SK-N-SH (cell line): ENCODE results near the gene KIRREL1. TPM values are rescaled to one million over a fixed set of nuclear protein-coding genes. Genes with fewer than 3 reads are reported as not detected.

Experiments used
- CTCF ChIA-PET: fragments of 300-600, 350-600 bp; formaldehyde crosslinking; extraction: SDS; loops from one replicate; lab custom pipeline; 2021; lab: Yijun Ruan, JAX
- POLR2A ChIA-PET: fragments of 350-600 bp; sonication (Branson Sonifier 250); formaldehyde crosslinking; extraction: SDS; loops from one replicate; lab custom pipeline; 2020; ENCODE audit warnings: antibody characterized with exemption, inconsistent platforms; lab: Yijun Ruan, JAX
- DNase-seq: peaks from one replicate; pipeline ENCODE4 v3.0.0; 2012
- H2AFZ ChIP-seq: fragments of 200-600 bp; sonication (generic); 2 replicates; pipeline ENCODE4 v1.8.1; 2016; ENCODE audit warnings: antibody characterized with exemption, mild to moderate bottlenecking, low read depth
- H3F3A ChIP-seq: fragments of 200-600 bp; sonication (generic); replicated peaks from 2 replicates; pipeline ENCODE3; 2016; ENCODE audit warnings: antibody characterized with exemption, mild to moderate bottlenecking; ENCODE audit not compliant: insufficient read depth
- H3K27ac ChIP-seq, 2 experiments: fragments of 200-500 bp in 1 of 2; fragments of 200-600 bp in 1 of 2; sonication (Bioruptor generic) in 1 of 2; sonication (generic), shearing (Covaris generic) in 1 of 2; 2 replicates each; pipeline versions ENCODE4 v1.5.1 to v1.6.1; 2014 to 2016; ENCODE audit warnings: low read depth in 2 of 2, inconsistent platforms in 1 of 2, low read length in 1 of 2, mild to moderate bottlenecking in 1 of 2, mixed read lengths in 1 of 2
- H3K27me3 ChIP-seq: fragments of 200-600 bp; sonication (generic), shearing (Covaris generic); 2 replicates; pipeline ENCODE4 v1.6.1; 2016; ENCODE audit warnings: mixed run types; ENCODE audit not compliant: insufficient read depth
- H3K36me3 ChIP-seq, 2 experiments: fragments of 200-500 bp in 1 of 2; fragments of 200-600 bp in 1 of 2; sonication (Bioruptor generic) in 1 of 2; sonication (generic) in 1 of 2; replicated peaks in 1 of 2; 2 replicates each; pipeline versions ENCODE3 to v1.5.1; 2014 to 2016; ENCODE audit warnings: low read length in 1 of 2, mild to moderate bottlenecking in 1 of 2; ENCODE audit not compliant: insufficient read depth in 2 of 2, control insufficient read depth in 1 of 2
- H3K4me1 ChIP-seq, 2 experiments: fragments of 200-500 bp in 1 of 2; fragments of 200-600 bp in 1 of 2; sonication (Bioruptor generic) in 1 of 2; sonication (generic), shearing (Covaris generic) in 1 of 2; 2 replicates each; pipeline versions ENCODE4 v1.5.1 to v1.6.1; 2014 to 2016; ENCODE audit warnings: low read depth in 1 of 2, low read length in 1 of 2, mixed run types in 1 of 2; ENCODE audit not compliant: insufficient read depth in 2 of 2, control insufficient read depth in 1 of 2
- H3K4me2 ChIP-seq: fragments of 200-600 bp; sonication (generic), shearing (Covaris generic); 2 replicates; pipeline ENCODE4 v1.6.1; 2017; ENCODE audit warnings: mixed run types
- H3K4me3 ChIP-seq, 2 experiments: fragments of 200-500 bp in 1 of 2; fragments of 200-600 bp in 1 of 2; sonication (Bioruptor generic) in 1 of 2; sonication (generic), shearing (Covaris generic) in 1 of 2; 2 replicates each; pipeline versions ENCODE4 v1.5.1 to v1.8.1; 2014 to 2016; ENCODE audit warnings: low read depth in 2 of 2, inconsistent platforms in 1 of 2, low read length in 1 of 2, mild to moderate bottlenecking in 1 of 2, mixed read lengths in 1 of 2, moderate library complexity in 1 of 2
- H3K79me2 ChIP-seq: fragments of 200-600 bp; sonication (generic); 2 replicates; pipeline ENCODE4 v1.8.1; 2017; ENCODE audit warnings: mild to moderate bottlenecking; ENCODE audit not compliant: insufficient read depth
- H3K9ac ChIP-seq: fragments of 200-600 bp; sonication (generic); 2 replicates; pipeline ENCODE4 v1.6.1; 2017; ENCODE audit warnings: mixed run types
- H3K9me2 ChIP-seq: fragments of 200-600 bp; sonication (generic); 2 replicates; pipeline ENCODE4 v1.6.1; 2017; ENCODE audit warnings: mixed run types
- H3K9me3 ChIP-seq: fragments of 200-600 bp; sonication (generic); 2 replicates; pipeline ENCODE4 v1.6.1; 2017; ENCODE audit warnings: mixed run types, mild to moderate bottlenecking, moderate library complexity
- H4K20me1 ChIP-seq: fragments of 200-600 bp; sonication (generic); 2 replicates; pipeline ENCODE4 v1.6.1; 2017; ENCODE audit warnings: mild to moderate bottlenecking, mixed run types; ENCODE audit not compliant: insufficient read depth
- ELF1 ChIP-seq: IDR thresholded peaks from 2 replicates; pipeline ENCODE4 v1.4.0; 2012
- EP300 ChIP-seq, 2 experiments: IDR thresholded peaks; 2 replicates each; pipeline versions ENCODE4 v1.4.0 to v1.6.1; 2012; ENCODE audit warnings: borderline replicate concordance in 1 of 2, low read depth in 1 of 2, low read length in 1 of 2
- FOXJ3 ChIP-seq: sonication (generic); formaldehyde crosslinking; IDR thresholded peaks from 2 replicates; pipeline ENCODE4 v1.5.1; 2020; ENCODE audit warnings: mild to moderate bottlenecking, missing genetic modification reagents
- GABPA ChIP-seq: IDR thresholded peaks from 2 replicates; pipeline ENCODE4 v1.4.0; 2012; ENCODE audit warnings: low read depth, mild to moderate bottlenecking
- JUND ChIP-seq: IDR thresholded peaks from 2 replicates; pipeline ENCODE4 v1.4.0; 2012
- MEF2A ChIP-seq: IDR thresholded peaks from 2 replicates; pipeline ENCODE4 v1.4.0; 2012; ENCODE audit warnings: low read depth, borderline replicate concordance
- MXI1 ChIP-seq: IDR thresholded peaks from 2 replicates; pipeline ENCODE4 v1.6.1; 2012; ENCODE audit warnings: mild to moderate bottlenecking, low read depth, low read length, improper control_type of control experiment
- POLR2AphosphoS5 ChIP-seq: IDR thresholded peaks from 2 replicates; pipeline ENCODE4 v1.6.1; 2012; ENCODE audit warnings: low read depth, low read length
- REST ChIP-seq: IDR thresholded peaks from 2 replicates; pipeline ENCODE4 v1.6.1; 2012; ENCODE audit warnings: mild to moderate bottlenecking, low read depth, low read length, moderate library complexity
- TEAD4 ChIP-seq: IDR thresholded peaks from 2 replicates; pipeline ENCODE4 v1.4.0; 2012; ENCODE audit warnings: mild to moderate bottlenecking, borderline replicate concordance; ENCODE audit not compliant: insufficient read depth
- YY1 ChIP-seq: IDR thresholded peaks from 2 replicates; pipeline ENCODE4 v1.4.0; 2012; ENCODE audit warnings: low read depth, mild to moderate bottlenecking
- ZBTB33 ChIP-seq: IDR thresholded peaks from 2 replicates; pipeline ENCODE4 v1.4.0; 2012; ENCODE audit warnings: low read depth, borderline replicate concordance
- WGBS: methylation state at CpG from one replicate; pipeline ENCODE4 v1.1.6; 2017; ENCODE audit warnings: low lambda C conversion rate; 5-methylcytosine and 5-hydroxymethylcytosine counted together
- polyA plus RNA-seq, 3 experiments: library from polyadenylated mRNA; depleted of rRNA; stranded (reverse); fragments of >200 nt; gene quantifications; 2 replicates each; pipeline ENCODE4 v1.2.3, GENCODE V29; 2012
- TF ChIP-seq, protein P1 (sequence below): fragments of 150-350 bp; IDR thresholded peaks from 2 replicates; pipeline ENCODE4 v1.6.1; 2016; ENCODE audit warnings: mild to moderate bottlenecking, low read depth, low read length

The KIRREL1 gene
- polyA plus RNA-seq, 1 of the 3 experiments (the other 2 are of a cell fraction): 47.8 TPM

- H3F3A ChIP-seq: no peaks in the 10 kb centered on the region
- H3K27ac ChIP-seq: no peak overlapping the region
- no peak overlapping the region for H2AFZ ChIP-seq
- no peaks in the 10 kb centered on the region for H4K20me1 ChIP-seq
- DNase-seq: no peak
- TF ChIP-seq, protein P1, sequence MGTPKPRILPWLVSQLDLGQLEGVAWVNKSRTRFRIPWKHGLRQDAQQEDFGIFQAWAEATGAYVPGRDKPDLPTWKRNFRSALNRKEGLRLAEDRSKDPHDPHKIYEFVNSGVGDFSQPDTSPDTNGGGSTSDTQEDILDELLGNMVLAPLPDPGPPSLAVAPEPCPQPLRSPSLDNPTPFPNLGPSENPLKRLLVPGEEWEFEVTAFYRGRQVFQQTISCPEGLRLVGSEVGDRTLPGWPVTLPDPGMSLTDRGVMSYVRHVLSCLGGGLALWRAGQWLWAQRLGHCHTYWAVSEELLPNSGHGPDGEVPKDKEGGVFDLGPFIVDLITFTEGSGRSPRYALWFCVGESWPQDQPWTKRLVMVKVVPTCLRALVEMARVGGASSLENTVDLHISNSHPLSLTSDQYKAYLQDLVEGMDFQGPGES: no peak
- no peaks in the 10 kb centered on the region for H3K9me2 ChIP-seq
- no peak overlapping the region for H3K4me3 ChIP-seq
- no peaks in the 10 kb centered on the region for H3K4me1 ChIP-seq
- H3K9ac ChIP-seq: no peak overlapping the region
- CTCF ChIA-PET: interaction anchor here (1.0 to 3.7 kb wide), 4 partner anchors 14 to 369 kb away, joined by 3 to 12 read pairs (median 4); no protein-coding TSS in a partner anchor
- peaks cover 77% of the 10 kb centered on the region; the same call in 1 of the 2 replicates for H3K27me3 ChIP-seq
- H3K9me3 ChIP-seq: no peaks in the 10 kb centered on the region
- no peak overlapping the region for H3K4me2 ChIP-seq
- H3K79me2 ChIP-seq: no peaks in the 10 kb centered on the region
- H3K36me3 ChIP-seq: no peaks in the 10 kb centered on the region
- POLR2A ChIA-PET: no interaction called here
Measured at GRCh38 chr1:157949074-157949354, 44.4 kb upstream of the KIRREL1 start.

DNA sequence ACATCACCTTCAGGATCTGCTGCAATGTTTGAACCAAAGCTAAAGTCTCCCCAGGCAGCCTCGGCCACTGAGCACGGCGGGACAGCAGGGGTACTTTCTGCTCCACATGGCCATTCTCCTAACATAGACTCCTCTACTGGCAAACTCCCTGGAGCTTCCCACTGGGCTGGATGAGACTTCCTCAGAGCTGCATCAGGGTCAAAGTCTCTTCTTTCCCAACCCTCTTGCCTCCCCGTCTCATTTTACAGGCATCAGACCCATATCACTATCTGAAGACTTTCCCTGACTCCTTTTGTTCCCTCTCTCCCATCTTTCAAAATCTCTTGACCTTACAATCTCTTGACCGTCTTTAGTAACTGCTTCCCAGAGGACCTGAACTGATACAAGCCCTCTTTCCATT lies 42.2 kb upstream of the KIRREL1 start:
- TF ChIP-seq ELF1 (no peak), MXI1 (no peak), FOXJ3 (CRISPR knock-in tag) (no peak), YY1 (no peak), EP300 (IDR thresholded peaks at IDR 0.05; ENCODE audit: borderline replicate concordance in 1 of 2, low read depth in 1 of 2, low read length in 1 of 2) (no peak), TEAD4 (no peak), REST (no peak), GABPA (no peak), POLR2AphosphoS5 (no peak), MEF2A (no peak), JUND (no peak), ZBTB33 (no peak)
- TF ChIP-seq, protein P1: no peak
- 6% methylated on average over 5 of the region's 5 CpGs for WGBS
- H2AFZ ChIP-seq: no peak overlapping the region
- H4K20me1 ChIP-seq: no peaks in the 10 kb centered on the region
- H3K27me3 ChIP-seq: peaks cover 83% of the 10 kb centered on the region; the same call in 1 of the 2 replicates
- no peaks in the 10 kb centered on the region for H3K9me3 ChIP-seq
- ChIA-PET POLR2A (no interaction called here), CTCF (interaction anchor here (1.3 to 3.7 kb wide), 3 partner anchors 8 to 12 kb away, joined by 3 to 12 read pairs (median 5); no protein-coding TSS in a partner anchor)
- H3K9me2 ChIP-seq: no peaks in the 10 kb centered on the region
- H3K4me3 ChIP-seq: no peak overlapping the region
- no peaks in the 10 kb centered on the region for H3F3A ChIP-seq
- H3K4me2 ChIP-seq: no peak overlapping the region
- no peak overlapping the region for H3K27ac ChIP-seq
- no peaks in the 10 kb centered on the region for H3K4me1 ChIP-seq
- no peaks in the 10 kb centered on the region for H3K36me3 ChIP-seq
- no peak for DNase-seq
- no peak overlapping the region for H3K9ac ChIP-seq
- no peaks in the 10 kb centered on the region for H3K79me2 ChIP-seq
